ENCODE data around the gene METTL24. TPM values are rescaled to one million over a fixed set of nuclear protein-coding genes. Genes with fewer than 3 reads are reported as not detected.

Gene METTL24
- total RNA-seq, 1 donor from 2014 or later = 1.5 TPM

DNA sequence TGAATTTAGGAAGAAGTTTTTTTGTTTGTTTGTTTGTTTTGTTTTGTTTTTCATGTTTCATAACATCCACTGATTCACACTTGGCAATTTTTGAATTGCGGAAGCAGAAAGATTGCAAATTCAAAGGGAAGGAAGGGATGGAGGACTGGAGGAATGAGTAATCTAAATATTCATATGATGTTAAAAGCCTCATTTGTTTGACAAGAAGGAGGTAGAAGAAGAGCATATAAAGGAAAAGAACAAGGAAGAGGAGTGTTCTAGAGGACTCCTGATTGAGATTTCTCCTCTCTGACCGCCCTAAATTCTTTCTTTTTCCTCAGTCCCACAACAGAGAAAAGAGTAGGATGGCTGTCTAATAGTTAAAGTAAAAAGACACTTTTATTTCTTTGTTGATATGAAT is 88.5 kb downstream of the METTL24 start:
- Mint-ChIP-seq H3K27me3 (ENCODE audit: unreplicated experiment) (no peaks in the 10 kb centered on the region), H3K27ac (ENCODE audit: unreplicated experiment) (peak overlapping the region; percentile 36), H3K4me1 (ENCODE audit: low read depth, unreplicated experiment) (peaks cover 6% of the 10 kb centered on the region), H3K36me3 (ENCODE audit: unreplicated experiment) (peaks cover 4% of the 10 kb centered on the region), H3K4me3 (ENCODE audit: unreplicated experiment) (peak overlapping the region; percentile 35), H3K9me3 (ENCODE audit: unreplicated experiment) (no peaks in the 10 kb centered on the region)
- TF ChIP-seq, protein P1, sequence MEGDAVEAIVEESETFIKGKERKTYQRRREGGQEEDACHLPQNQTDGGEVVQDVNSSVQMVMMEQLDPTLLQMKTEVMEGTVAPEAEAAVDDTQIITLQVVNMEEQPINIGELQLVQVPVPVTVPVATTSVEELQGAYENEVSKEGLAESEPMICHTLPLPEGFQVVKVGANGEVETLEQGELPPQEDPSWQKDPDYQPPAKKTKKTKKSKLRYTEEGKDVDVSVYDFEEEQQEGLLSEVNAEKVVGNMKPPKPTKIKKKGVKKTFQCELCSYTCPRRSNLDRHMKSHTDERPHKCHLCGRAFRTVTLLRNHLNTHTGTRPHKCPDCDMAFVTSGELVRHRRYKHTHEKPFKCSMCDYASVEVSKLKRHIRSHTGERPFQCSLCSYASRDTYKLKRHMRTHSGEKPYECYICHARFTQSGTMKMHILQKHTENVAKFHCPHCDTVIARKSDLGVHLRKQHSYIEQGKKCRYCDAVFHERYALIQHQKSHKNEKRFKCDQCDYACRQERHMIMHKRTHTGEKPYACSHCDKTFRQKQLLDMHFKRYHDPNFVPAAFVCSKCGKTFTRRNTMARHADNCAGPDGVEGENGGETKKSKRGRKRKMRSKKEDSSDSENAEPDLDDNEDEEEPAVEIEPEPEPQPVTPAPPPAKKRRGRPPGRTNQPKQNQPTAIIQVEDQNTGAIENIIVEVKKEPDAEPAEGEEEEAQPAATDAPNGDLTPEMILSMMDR (IDR thresholded peaks at IDR 0.05; ENCODE audit: partially characterized antibody, unreplicated experiment) = no peak
- no peak for DNase-seq

- Mint-ChIP-seq H3K9me3 (ENCODE audit: unreplicated experiment) (no peaks in the 10 kb centered on the region), H3K4me1 (ENCODE audit: low read depth, unreplicated experiment) (peaks cover 6% of the 10 kb centered on the region), H3K36me3 (ENCODE audit: unreplicated experiment) (peaks cover 5% of the 10 kb centered on the region), H3K27ac (ENCODE audit: unreplicated experiment) (no peak overlapping the region), H3K4me3 (ENCODE audit: unreplicated experiment) (no peak overlapping the region), H3K27me3 (ENCODE audit: unreplicated experiment) (no peaks in the 10 kb centered on the region)
- TF ChIP-seq, protein P1 (IDR thresholded peaks at IDR 0.05; ENCODE audit: partially characterized antibody, unreplicated experiment) = no peak
- DNase-seq = no peak
Observed at GRCh38 chr6:110266996-110267395, 91.2 kb downstream of the METTL24 start.

- Mint-ChIP-seq H3K27ac (ENCODE audit: unreplicated experiment) (no peak overlapping the region), H3K4me1 (ENCODE audit: low read depth, unreplicated experiment) (peaks cover 6% of the 10 kb centered on the region), H3K36me3 (ENCODE audit: unreplicated experiment) (peaks cover 14% of the 10 kb centered on the region), H3K9me3 (ENCODE audit: unreplicated experiment) (no peaks in the 10 kb centered on the region), H3K27me3 (ENCODE audit: unreplicated experiment) (no peaks in the 10 kb centered on the region), H3K4me3 (ENCODE audit: unreplicated experiment) (no peak overlapping the region)
- TF ChIP-seq, protein P1 (IDR thresholded peaks at IDR 0.05; ENCODE audit: partially characterized antibody, unreplicated experiment) = no peak
- DNase-seq = no peak
Observed at GRCh38 chr6:110265273-110265672, 92.9 kb downstream of the METTL24 start.

- Mint-ChIP-seq H3K27me3 (ENCODE audit: unreplicated experiment) (no peaks in the 10 kb centered on the region), H3K36me3 (ENCODE audit: unreplicated experiment) (peaks cover 7% of the 10 kb centered on the region), H3K4me3 (ENCODE audit: unreplicated experiment) (no peak overlapping the region), H3K27ac (ENCODE audit: unreplicated experiment) (no peak overlapping the region), H3K4me1 (ENCODE audit: low read depth, unreplicated experiment) (peaks cover 3% of the 10 kb centered on the region), H3K9me3 (ENCODE audit: unreplicated experiment) (no peaks in the 10 kb centered on the region)
- TF ChIP-seq, protein P1 (IDR thresholded peaks at IDR 0.05; ENCODE audit: partially characterized antibody, unreplicated experiment) = no peak
- DNase-seq = no peak
Observed at GRCh38 chr6:110256366-110256765, 101.8 kb downstream of the METTL24 start.

- H3K27me3 Mint-ChIP-seq (ENCODE audit: unreplicated experiment) = no peaks in the 10 kb centered on the region
- no peak overlapping the region for H3K27ac Mint-ChIP-seq (ENCODE audit: unreplicated experiment)
Observed at GRCh38 chr6:110255211-110255750, 102.9 kb downstream of the METTL24 start.

More at GRCh38 chr6:110255211-110255750, 102.9 kb downstream of the METTL24 start:
- peaks cover 7% of the 10 kb centered on the region for H3K36me3 Mint-ChIP-seq (ENCODE audit: unreplicated experiment)
- TF ChIP-seq, protein P1 (IDR thresholded peaks at IDR 0.05; ENCODE audit: partially characterized antibody, unreplicated experiment) = no peak
- peaks cover 3% of the 10 kb centered on the region for H3K9me3 Mint-ChIP-seq (ENCODE audit: unreplicated experiment)
- no peak overlapping the region for H3K4me3 Mint-ChIP-seq (ENCODE audit: unreplicated experiment)
- peaks cover 3% of the 10 kb centered on the region for H3K4me1 Mint-ChIP-seq (ENCODE audit: low read depth, unreplicated experiment)
- peak; percentile 23 for DNase-seq
